Type B pancreatic cell (in vitro differentiated cells): Measurements from ENCODE around the gene NELFE. TPM values are rescaled to one million over a fixed set of nuclear protein-coding genes. Genes with fewer than 3 reads are reported as not detected.
A peak's percentile ranks its signal among the peaks of the same experiment; 100 is the strongest.

Source experiments
- DNase-seq: peaks from one replicate; pipeline ENCODE4 v3.0.0; 2021; ENCODE audit warnings: mixed read lengths; ENCODE audit not compliant: unreplicated experiment; ENCODE audit errors: extremely low spot score
- H3K27ac Mint-ChIP-seq: 2 replicates; pipeline ENCODE4 v1.8.0; 2021; ENCODE audit warnings: mild to moderate bottlenecking, mixed read lengths
- H3K27me3 Mint-ChIP-seq: 2 replicates; pipeline ENCODE4 v1.8.0; 2021; ENCODE audit warnings: mixed read lengths
- H3K36me3 Mint-ChIP-seq: 2 replicates; pipeline ENCODE4 v1.8.0; 2021; ENCODE audit warnings: mixed read lengths
- H3K4me1 Mint-ChIP-seq: one replicate; pipeline ENCODE4 v1.8.0; 2021; ENCODE audit warnings: mixed read lengths; ENCODE audit not compliant: unreplicated experiment
- H3K4me3 Mint-ChIP-seq: 2 replicates; pipeline ENCODE4 v1.8.0; 2021; ENCODE audit warnings: mild to moderate bottlenecking, mixed read lengths
- H3K9me3 Mint-ChIP-seq: 2 replicates; pipeline ENCODE4 v1.8.0; 2021; ENCODE audit warnings: mixed read lengths
- total RNA-seq: library from RNA; stranded (reverse); gene quantifications from 2 replicates; pipeline ENCODE4 v1.2.1, GENCODE V29; 2021; ENCODE audit warnings: low replicate concordance
- TF ChIP-seq, protein P1 (sequence below): fragments of 200-600 bp; sonication (generic); conservative IDR thresholded peaks from 2 replicates; pipeline ENCODE4 v1.5.0; 2021; ENCODE audit warnings: antibody characterized with exemption, mild to moderate bottlenecking

NELFE gene
- total RNA-seq, 1 donor from 2014 or later = 73.0 TPM

GRCh38 chr6:31969712-31970603 is 11.2 kb upstream of the NELFE start:
- H3K27me3 Mint-ChIP-seq = no peaks in the 10 kb centered on the region
- peak overlapping the region; percentile 80 for H3K4me3 Mint-ChIP-seq
- TF ChIP-seq, protein P1, sequence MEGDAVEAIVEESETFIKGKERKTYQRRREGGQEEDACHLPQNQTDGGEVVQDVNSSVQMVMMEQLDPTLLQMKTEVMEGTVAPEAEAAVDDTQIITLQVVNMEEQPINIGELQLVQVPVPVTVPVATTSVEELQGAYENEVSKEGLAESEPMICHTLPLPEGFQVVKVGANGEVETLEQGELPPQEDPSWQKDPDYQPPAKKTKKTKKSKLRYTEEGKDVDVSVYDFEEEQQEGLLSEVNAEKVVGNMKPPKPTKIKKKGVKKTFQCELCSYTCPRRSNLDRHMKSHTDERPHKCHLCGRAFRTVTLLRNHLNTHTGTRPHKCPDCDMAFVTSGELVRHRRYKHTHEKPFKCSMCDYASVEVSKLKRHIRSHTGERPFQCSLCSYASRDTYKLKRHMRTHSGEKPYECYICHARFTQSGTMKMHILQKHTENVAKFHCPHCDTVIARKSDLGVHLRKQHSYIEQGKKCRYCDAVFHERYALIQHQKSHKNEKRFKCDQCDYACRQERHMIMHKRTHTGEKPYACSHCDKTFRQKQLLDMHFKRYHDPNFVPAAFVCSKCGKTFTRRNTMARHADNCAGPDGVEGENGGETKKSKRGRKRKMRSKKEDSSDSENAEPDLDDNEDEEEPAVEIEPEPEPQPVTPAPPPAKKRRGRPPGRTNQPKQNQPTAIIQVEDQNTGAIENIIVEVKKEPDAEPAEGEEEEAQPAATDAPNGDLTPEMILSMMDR = no peak
- peak overlapping the region; percentile 100 for H3K27ac Mint-ChIP-seq
- H3K9me3 Mint-ChIP-seq = no peaks in the 10 kb centered on the region
- H3K36me3 Mint-ChIP-seq = peaks cover 18% of the 10 kb centered on the region
- DNase-seq = no peak
- peaks cover 16% of the 10 kb centered on the region for H3K4me1 Mint-ChIP-seq

- TF ChIP-seq, protein P1 = no peak
- Mint-ChIP-seq H3K9me3 (no peaks in the 10 kb centered on the region), H3K4me1 (peaks cover 16% of the 10 kb centered on the region), H3K27ac (peak overlapping the region; percentile 100), H3K36me3 (peaks cover 14% of the 10 kb centered on the region), H3K27me3 (no peaks in the 10 kb centered on the region), H3K4me3 (peak overlapping the region; percentile 80)
- no peak for DNase-seq
Measured at GRCh38 chr6:31968791-31969711, 10.3 kb upstream of the NELFE start.

DNA sequence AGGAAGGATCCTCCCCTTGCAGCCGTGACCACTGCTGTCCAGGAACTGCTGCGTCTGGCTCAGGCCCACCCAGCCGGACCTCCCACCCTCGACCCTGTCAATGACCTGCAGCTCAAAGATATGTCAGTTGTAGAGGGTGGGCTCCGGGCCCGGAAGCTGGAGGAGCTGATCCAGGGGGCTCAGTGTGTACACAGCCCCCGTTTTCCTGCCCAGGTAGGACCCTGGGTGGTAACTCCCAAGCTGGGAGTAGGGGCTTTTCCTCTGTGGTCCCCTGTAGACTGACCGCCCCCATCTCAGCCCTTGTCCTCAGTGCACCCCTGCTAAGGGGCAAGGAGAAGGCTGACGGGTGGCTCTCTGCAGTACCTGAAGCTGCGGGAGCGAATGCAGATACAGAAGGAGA is 9.6 kb upstream of the NELFE start:
- Mint-ChIP-seq H3K36me3 (peaks cover 13% of the 10 kb centered on the region), H3K4me3 (no peak overlapping the region), H3K4me1 (peaks cover 15% of the 10 kb centered on the region), H3K27ac (peak overlapping the region; percentile 59), H3K27me3 (no peaks in the 10 kb centered on the region), H3K9me3 (no peaks in the 10 kb centered on the region)
- DNase-seq = no peak
- TF ChIP-seq, protein P1 = no peak

DNA sequence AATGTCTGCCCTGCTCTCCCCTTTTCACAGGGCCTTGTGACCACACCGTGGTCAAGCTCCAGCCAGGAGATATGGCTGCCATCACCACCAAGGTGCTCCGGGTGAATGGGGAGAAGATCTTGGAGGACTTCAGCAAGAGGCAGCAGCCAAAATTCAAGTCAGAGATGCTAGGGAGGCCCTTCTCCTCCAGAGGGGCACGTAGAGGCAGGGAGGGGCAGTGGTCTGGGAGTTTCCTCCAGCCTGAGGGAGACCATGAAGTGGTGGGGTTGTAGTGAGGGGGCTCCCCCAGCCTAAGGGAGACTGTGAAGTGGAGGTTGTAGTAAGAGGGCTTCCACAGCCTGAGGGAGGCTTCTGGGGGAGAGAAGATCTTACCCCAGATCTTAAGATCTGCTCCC is 9.2 kb upstream of the NELFE start:
- Mint-ChIP-seq H3K4me3 (no peak overlapping the region), H3K27me3 (no peaks in the 10 kb centered on the region), H3K4me1 (peaks cover 11% of the 10 kb centered on the region), H3K9me3 (no peaks in the 10 kb centered on the region), H3K27ac (peak overlapping the region; percentile 59), H3K36me3 (peaks cover 9% of the 10 kb centered on the region)
- DNase-seq = no peak
- TF ChIP-seq, protein P1 = no peak

- no peak for DNase-seq
- Mint-ChIP-seq H3K27ac (peak overlapping the region; percentile 59), H3K4me3 (peak overlapping the region; percentile 28), H3K4me1 (peaks cover 7% of the 10 kb centered on the region), H3K36me3 (peaks cover 6% of the 10 kb centered on the region), H3K9me3 (no peaks in the 10 kb centered on the region), H3K27me3 (no peaks in the 10 kb centered on the region)
- TF ChIP-seq, protein P1 = no peak
Measured at GRCh38 chr6:31966997-31967925, 8.5 kb upstream of the NELFE start.
